GM21717 (cell line): ENCODE data around the gene DLEC1.

Experiments
- ATAC-seq: cut with Tn5 transposase; IDR thresholded peaks from one replicate; pipeline ENCODE4 v1.9.1; 2021; ENCODE audit warnings: mild to moderate bottlenecking, moderate library complexity; ENCODE audit not compliant: unreplicated experiment

The DLEC1 gene

GRCh38 chr3:38105525-38105924, 66.5 kb downstream of the DLEC1 start:
- ATAC-seq, result no peak

GRCh38 chr3:38107911-38108648, 69.1 kb downstream of the DLEC1 start:
- ATAC-seq, result no peak

- no peak for ATAC-seq
These were observed 69.9 kb downstream of the DLEC1 start for GRCh38 chr3:38108649-38109579.

- no peak for ATAC-seq
These were observed 70.7 kb downstream of the DLEC1 start for GRCh38 chr3:38109580-38110313.

GRCh38 chr3:38110314-38111050, 71.5 kb downstream of the DLEC1 start:
- no peak for ATAC-seq

GRCh38 chr3:38111201-38111600, 72.2 kb downstream of the DLEC1 start:
- no peak for ATAC-seq

- ATAC-seq, result no peak
These were observed 72.8 kb downstream of the DLEC1 start for GRCh38 chr3:38111696-38112377.

- no peak for ATAC-seq
These were observed 73.4 kb downstream of the DLEC1 start for GRCh38 chr3:38112378-38112761.

GRCh38 chr3:38114052-38114874, 75.3 kb downstream of the DLEC1 start:
- ATAC-seq, result no peak

- ATAC-seq, result no peak
These were observed 76.1 kb downstream of the DLEC1 start for GRCh38 chr3:38114875-38115644.

- ATAC-seq, result no peak
These were observed 76.8 kb downstream of the DLEC1 start for GRCh38 chr3:38115645-38116427.

- no peak for ATAC-seq
These were observed 77.6 kb downstream of the DLEC1 start for GRCh38 chr3:38116471-38117162.

- no peak for ATAC-seq
These were observed 78.2 kb downstream of the DLEC1 start for GRCh38 chr3:38117163-38117716.

- no peak for ATAC-seq
These were observed 78.9 kb downstream of the DLEC1 start for GRCh38 chr3:38117748-38118420.

GRCh38 chr3:38118421-38119247, 79.6 kb downstream of the DLEC1 start:
- no peak for ATAC-seq

- ATAC-seq, result no peak
These were observed 80.2 kb downstream of the DLEC1 start for GRCh38 chr3:38119248-38119544.
